ENCODE results near the gene MAPK8IP1. TPM values are rescaled to one million over a fixed set of nuclear protein-coding genes. Genes with fewer than 3 reads are reported as not detected.

Gene MAPK8IP1
- polyA plus RNA-seq, 1 donor from 2014 or later: 58.8 TPM

- no peaks in the 10 kb centered on the region for H3K9me3 ChIP-seq (ENCODE audit: low read length)
- no peaks in the 10 kb centered on the region for H3K27me3 ChIP-seq (ENCODE audit: insufficient read depth, low read depth, low read length)
- no peaks in the 10 kb centered on the region for H3K9me2 ChIP-seq (ENCODE audit: insufficient read depth, low read length)
- no peaks in the 10 kb centered on the region for H4K20me1 ChIP-seq (ENCODE audit: insufficient read depth)
- no peak overlapping the region for H3K9ac ChIP-seq (ENCODE audit: low read length)
- H3F3A ChIP-seq (ENCODE audit: insufficient read depth, low read length, poor library complexity, severe bottlenecking): no peaks in the 10 kb centered on the region
- no peaks in the 10 kb centered on the region for H3K36me3 ChIP-seq (ENCODE audit: insufficient read depth, low read length)
- H3K79me2 ChIP-seq (replicated peaks; ENCODE audit: insufficient read depth, low read length): peaks cover 12% of the 10 kb centered on the region
- H3K4me2 ChIP-seq (ENCODE audit: low read length): no peak overlapping the region
- no peak for TF ChIP-seq SMC3 (conservative IDR thresholded peaks at IDR 0.05; ENCODE audit: poor library complexity)
- no peak for TF ChIP-seq POLR2AphosphoS5 (IDR thresholded peaks at IDR 0.05)
- TF ChIP-seq TAF1 (IDR thresholded peaks at IDR 0.05; ENCODE audit: low read depth): no peak
- no peak for TF ChIP-seq RAD21 (conservative IDR thresholded peaks at IDR 0.05)
- no peak for TF ChIP-seq CTCF (IDR thresholded peaks at IDR 0.05; ENCODE audit: poor library complexity, severe bottlenecking)
- TF ChIP-seq MXI1 (conservative IDR thresholded peaks at IDR 0.05; ENCODE audit: poor library complexity, severe bottlenecking): no peak
- TF ChIP-seq EP300 (conservative IDR thresholded peaks at IDR 0.05; ENCODE audit: poor library complexity, severe bottlenecking): no peak
- TF ChIP-seq EZH2 (IDR thresholded peaks at IDR 0.05; ENCODE audit: borderline replicate concordance, insufficient read depth, low read length, poor library complexity, severe bottlenecking): no peak
- no peak for TF ChIP-seq REST (IDR thresholded peaks at IDR 0.05; ENCODE audit: borderline replicate concordance)
- H2AFZ ChIP-seq (ENCODE audit: low read depth, low read length): no peak overlapping the region
- no peak overlapping the region for H3K27ac ChIP-seq (ENCODE audit: low read length)
- H3K4me3 ChIP-seq (ENCODE audit: low read length): no peak overlapping the region
These were observed 3.6 kb upstream of the MAPK8IP1 start for GRCh38 chr11:45881708-45882368.

- Histone ChIP-seq H3K4me2 (ENCODE audit: low read length) (no peak overlapping the region), H3K36me3 (ENCODE audit: insufficient read depth, low read length) (no peaks in the 10 kb centered on the region), H3K9ac (ENCODE audit: low read length) (peak overlapping the region; percentile 65), H2AFZ (ENCODE audit: low read depth, low read length) (peak overlapping the region; percentile 17), H3K4me3 (ENCODE audit: low read length) (peak overlapping the region; percentile 98), H3K79me2 (replicated peaks; ENCODE audit: insufficient read depth, low read length) (peaks cover 29% of the 10 kb centered on the region), H3K9me3 (ENCODE audit: low read length) (no peaks in the 10 kb centered on the region), H4K20me1 (ENCODE audit: insufficient read depth) (no peaks in the 10 kb centered on the region), H3K27me3 (ENCODE audit: insufficient read depth, low read depth, low read length) (no peaks in the 10 kb centered on the region), H3F3A (ENCODE audit: insufficient read depth, low read length, poor library complexity, severe bottlenecking) (no peaks in the 10 kb centered on the region), H3K9me2 (ENCODE audit: insufficient read depth, low read length) (no peaks in the 10 kb centered on the region), H3K27ac (ENCODE audit: low read length) (peak overlapping the region; percentile 45)
- TF ChIP-seq RAD21 (conservative IDR thresholded peaks at IDR 0.05): no peak
- no peak for TF ChIP-seq REST (IDR thresholded peaks at IDR 0.05; ENCODE audit: borderline replicate concordance)
- TF ChIP-seq EZH2 (IDR thresholded peaks at IDR 0.05; ENCODE audit: borderline replicate concordance, insufficient read depth, low read length, poor library complexity, severe bottlenecking): no peak
- no peak for TF ChIP-seq EP300 (conservative IDR thresholded peaks at IDR 0.05; ENCODE audit: poor library complexity, severe bottlenecking)
- TF ChIP-seq MXI1 (conservative IDR thresholded peaks at IDR 0.05; ENCODE audit: poor library complexity, severe bottlenecking): no peak
- no peak for TF ChIP-seq TAF1 (IDR thresholded peaks at IDR 0.05; ENCODE audit: low read depth)
- TF ChIP-seq SMC3 (conservative IDR thresholded peaks at IDR 0.05; ENCODE audit: poor library complexity): no peak
- TF ChIP-seq POLR2AphosphoS5 (IDR thresholded peaks at IDR 0.05): no peak
- TF ChIP-seq CTCF (IDR thresholded peaks at IDR 0.05; ENCODE audit: poor library complexity, severe bottlenecking): no peak
These were observed 760 bp upstream of the MAPK8IP1 start for GRCh38 chr11:45884596-45885185.
